A172 (cell line): ENCODE results near the gene PPM1N. TPM values are rescaled to one million over a fixed set of nuclear protein-coding genes. Genes with fewer than 3 reads are reported as not detected.

ENCODE experiments used
- DNase-seq: peaks from one replicate; pipeline ENCODE4 v3.0.0-alpha.2; 2015; ENCODE audit warnings: low spot score
- total RNA-seq: library from RNA; depleted of rRNA; stranded (reverse); fragments of >200 nt; shearing (Covaris generic); gene quantifications from 2 replicates; pipeline ENCODE4 v1.2.3, GENCODE V29; 2014

The PPM1N gene
- total RNA-seq, 1 experiment from 2014 or later = 0.31 TPM

- DNase-seq = no peak
Observed at GRCh38 chr19:45492137-45492626, 6.1 kb upstream of the PPM1N start.

GRCh38 chr19:45492627-45493470 is 5.4 kb upstream of the PPM1N start:
- DNase-seq = no peak

GRCh38 chr19:45494261-45494916 is 3.9 kb upstream of the PPM1N start:
- no peak for DNase-seq

GRCh38 chr19:45495178-45495577 is 3.1 kb upstream of the PPM1N start:
- DNase-seq = no peak

- DNase-seq = no peak
Observed at GRCh38 chr19:45496349-45496953, 1.8 kb upstream of the PPM1N start.

GRCh38 chr19:45497791-45498190 is 452 bp upstream of the PPM1N start:
- DNase-seq = no peak

- no peak for DNase-seq
Observed at GRCh38 chr19:45499196-45500180, 1.2 kb downstream of the PPM1N start.

GRCh38 chr19:45500918-45501729 is 2.9 kb downstream of the PPM1N start:
- no peak for DNase-seq

GRCh38 chr19:45501730-45502014 is 3.4 kb downstream of the PPM1N start:
- DNase-seq = no peak

GRCh38 chr19:45502111-45502510 is 3.9 kb downstream of the PPM1N start:
- DNase-seq = no peak

GRCh38 chr19:45503909-45504308 is 5.7 kb downstream of the PPM1N start:
- no peak for DNase-seq

GRCh38 chr19:45505151-45505995 is 7.1 kb downstream of the PPM1N start:
- DNase-seq = no peak

- no peak for DNase-seq
Observed at GRCh38 chr19:45505996-45506245, 7.7 kb downstream of the PPM1N start.

GRCh38 chr19:45506246-45506988 is 8.2 kb downstream of the PPM1N start:
- peak; percentile 79 for DNase-seq

GRCh38 chr19:45506989-45507871 is 9.0 kb downstream of the PPM1N start, which contains the start of gene VASP:
Gene VASP (plus strand): TSS chr19:45507479. CDS start chr19:45507772, 293 bp downstream.
- DNase-seq = peak; percentile 72

- no peak for DNase-seq
Observed at GRCh38 chr19:45507872-45508416, 9.7 kb downstream of the PPM1N start.

GRCh38 chr19:45508417-45508860 is 10.2 kb downstream of the PPM1N start:
- peak; percentile 22 for DNase-seq
